Gastroesophageal sphincter (tissue), 4 donors: ENCODE data around the gene HSF5. TPM values are rescaled to one million over a fixed set of nuclear protein-coding genes. Genes with fewer than 3 reads are reported as not detected.

Experiments used
- ATAC-seq: fragments of 150-250 bp; one replicate; pipeline ENCODE4 v1.9.1; 2016; ENCODE audit warnings: mild to moderate bottlenecking, moderate library complexity
- H3K27ac ChIP-seq, 4 donors: fragments of 200-600 bp; sonication (generic) in 3 of 4; 1 replicate in 3 of 4; 2 replicates in 1 of 4; pipeline ENCODE4 v1.5.1; 2016 to 2019
- H3K27me3 ChIP-seq: fragments of 200-600 bp; sonication (generic); one replicate; pipeline ENCODE4 v1.5.1; 2019
- H3K36me3 ChIP-seq, 2 donors: fragments of 200-600 bp; sonication (generic); one replicate each; pipeline ENCODE4 v1.5.1; 2019; ENCODE audit warnings: control low read depth in 1 of 2
- H3K4me1 ChIP-seq, 3 donors: fragments of 200-600 bp; sonication (generic); 1 replicate in 2 of 3; 2 replicates in 1 of 3; pipeline ENCODE4 v1.5.1; 2016 to 2019; ENCODE audit warnings: control low read depth in 2 of 3
- H3K4me3 ChIP-seq, 2 donors: fragments of 200-600 bp; sonication (generic); one replicate each; pipeline ENCODE4 v1.5.1; 2019; ENCODE audit warnings: mild to moderate bottlenecking in 1 of 2, moderate library complexity in 1 of 2
- H3K9me3 ChIP-seq, 3 donors: fragments of 200-600 bp; sonication (generic); one replicate each; pipeline ENCODE4 v1.5.1; 2017 to 2019; ENCODE audit warnings: control low read depth in 2 of 3
- CTCF ChIP-seq, 4 experiments: fragments of 200-600 bp in 2 of 4; fragments of 450-650 bp in 2 of 4; sonication (generic) in 1 of 4; IDR thresholded peaks; one replicate each; pipeline ENCODE4 v1.5.1; 2017 to 2019; ENCODE audit warnings: antibody characterized with exemption in 4 of 4, mild to moderate bottlenecking in 2 of 4, moderate library complexity in 2 of 4
- EP300 ChIP-seq: sonication (generic); formaldehyde crosslinking; IDR thresholded peaks from one replicate; pipeline ENCODE4 v1.6.1; 2017; ENCODE audit warnings: antibody characterized with exemption, mild to moderate bottlenecking
- POLR2A ChIP-seq, 2 donors: fragments of 450-650 bp; IDR thresholded peaks; one replicate each; pipeline ENCODE4 v1.6.1; 2017; ENCODE audit warnings: antibody characterized with exemption in 2 of 2, mild to moderate bottlenecking in 2 of 2, moderate library complexity in 1 of 2
- POLR2AphosphoS5 ChIP-seq: sonication (generic); formaldehyde crosslinking; IDR thresholded peaks from one replicate; pipeline ENCODE4 v1.6.1; 2017; ENCODE audit warnings: antibody characterized with exemption
- WGBS, 2 donors: methylation state at CpG; one replicate each; pipeline ENCODE4 v1.1.5; 2018; ENCODE audit warnings: low coverage in 1 of 2; 5-methylcytosine and 5-hydroxymethylcytosine counted together
- total RNA-seq, 4 donors: library from RNA; depleted of rRNA; stranded (reverse); fragments of >200 nt; gene quantifications; one replicate each; pipeline ENCODE4 v1.1.0, GENCODE V29; 2016

HSF5 gene
- total RNA-seq, 4 donors from 2014 or later = 0.13 TPM; not detected in 3

- H3K4me1 ChIP-seq = no peaks in the 10 kb centered on the region
- no peaks in the 10 kb centered on the region for H3K27me3 ChIP-seq
- TF ChIP-seq EP300 (no peak), CTCF (IDR thresholded peaks at IDR 0.05) (no peak), POLR2AphosphoS5 (no peak), POLR2A (IDR thresholded peaks at IDR 0.05) (no peak)
- H3K36me3 ChIP-seq = no peaks in the 10 kb centered on the region
- H3K27ac ChIP-seq = no peak overlapping the region
- H3K9me3 ChIP-seq = no peaks in the 10 kb centered on the region
- ATAC-seq = no peak
- no peak overlapping the region for H3K4me3 ChIP-seq
- WGBS, 2 donors = 53 to 80% methylated on average over 2 to 6 of the region's 6 CpGs
Observed at GRCh38 chr17:58446086-58446485, 42.1 kb downstream of the HSF5 start.

- 57 to 82% methylated on average over 5 of the region's 5 CpGs for WGBS, 2 donors
- no peak for ATAC-seq
- Histone ChIP-seq H3K36me3 (no peaks in the 10 kb centered on the region), H3K4me3 (no peak overlapping the region), H3K27ac (no peak overlapping the region), H3K4me1 (no peaks in the 10 kb centered on the region), H3K27me3 (no peaks in the 10 kb centered on the region), H3K9me3 (no peaks in the 10 kb centered on the region)
- no peak for TF ChIP-seq EP300
Observed at GRCh38 chr17:58436805-58437239, 51.4 kb downstream of the HSF5 start.

- TF ChIP-seq POLR2AphosphoS5 (no peak), POLR2A (IDR thresholded peaks at IDR 0.05) (no peak), CTCF (IDR thresholded peaks at IDR 0.05) (no peak), EP300 (no peak)
- ATAC-seq = no peak
- H3K4me3 ChIP-seq = no peak overlapping the region
Observed at GRCh38 chr17:58436245-58436644, 52.0 kb downstream of the HSF5 start.

GRCh38 chr17:58432806-58433573 is 55.2 kb downstream of the HSF5 start:
- H3K4me1 ChIP-seq = no peaks in the 10 kb centered on the region
- no peaks in the 10 kb centered on the region for H3K9me3 ChIP-seq
- 77 to 91% methylated on average over 4 to 6 of the region's 7 CpGs for WGBS, 2 donors
- H3K36me3 ChIP-seq = no peaks in the 10 kb centered on the region
- no peak overlapping the region for H3K4me3 ChIP-seq
- no peak overlapping the region for H3K27ac ChIP-seq
- TF ChIP-seq CTCF (IDR thresholded peaks at IDR 0.05) = no peak
- TF ChIP-seq POLR2A (IDR thresholded peaks at IDR 0.05) = no peak
- TF ChIP-seq EP300 = no peak
- TF ChIP-seq POLR2AphosphoS5 = no peak
- ATAC-seq = no peak
- H3K27me3 ChIP-seq = peaks cover 11% of the 10 kb centered on the region

More at GRCh38 chr17:58436245-58436644, 52.0 kb downstream of the HSF5 start:
- Histone ChIP-seq H3K27ac (no peak overlapping the region), H3K9me3 (no peaks in the 10 kb centered on the region), H3K36me3 (no peaks in the 10 kb centered on the region), H3K4me1 (no peaks in the 10 kb centered on the region), H3K27me3 (no peaks in the 10 kb centered on the region)

GRCh38 chr17:58427807-58428206 is 60.4 kb downstream of the HSF5 start:
- H3K4me3 ChIP-seq = no peak overlapping the region
- no peak for ATAC-seq
- H3K27me3 ChIP-seq = peaks cover 18% of the 10 kb centered on the region
- WGBS, 2 donors = 77 to 78% methylated on average over 2 to 3 of the region's 3 CpGs
- H3K9me3 ChIP-seq = no peaks in the 10 kb centered on the region
- no peak for TF ChIP-seq EP300
- no peak for TF ChIP-seq POLR2AphosphoS5
- TF ChIP-seq CTCF (IDR thresholded peaks at IDR 0.05) = no peak
- no peak for TF ChIP-seq POLR2A (IDR thresholded peaks at IDR 0.05)
- H3K4me1 ChIP-seq = no peaks in the 10 kb centered on the region
- H3K36me3 ChIP-seq = no peaks in the 10 kb centered on the region
- no peak overlapping the region for H3K27ac ChIP-seq
